SJCRH30 (cell line): ENCODE results near the gene RAP1GDS1. TPM values are rescaled to one million over a fixed set of nuclear protein-coding genes. Genes with fewer than 3 reads are reported as not detected.
A peak's percentile ranks its signal among the peaks of the same experiment; 100 is the strongest.
"Not testable (repeated sequence)": the region's sequence is repeated elsewhere in the genome, so short reads cannot be mapped to it uniquely, and the experiment has no call there.

Experiments
- DNase-seq, 2 experiments: peaks; one replicate each; pipeline ENCODE4 v3.0.0-alpha.2; 2015 to 2020
- H3K27ac ChIP-seq: fragments of 250-450 bp; sonication (Bioruptor Pico); 2 replicates; pipeline ENCODE4 v1.5.1; 2020; ENCODE audit warnings: mild to moderate bottlenecking, moderate library complexity
- H3K27me3 ChIP-seq: fragments of 250-450 bp; sonication (Bioruptor Pico); 2 replicates; pipeline ENCODE4 v1.5.1; 2020; ENCODE audit warnings: mild to moderate bottlenecking, moderate library complexity
- H3K36me3 ChIP-seq: fragments of 250-450 bp; sonication (Bioruptor Pico); 2 replicates; pipeline ENCODE4 v1.5.1; 2020; ENCODE audit warnings: mild to moderate bottlenecking, moderate library complexity
- H3K4me1 ChIP-seq: fragments of 250-450 bp; sonication (Bioruptor Pico); 2 replicates; pipeline ENCODE4 v1.5.1; 2020; ENCODE audit warnings: mild to moderate bottlenecking, moderate library complexity
- H3K4me3 ChIP-seq: fragments of 250-450 bp; sonication (Bioruptor Pico); 2 replicates; pipeline ENCODE4 v1.5.1; 2020; ENCODE audit warnings: mild to moderate bottlenecking, moderate library complexity
- H3K9me3 ChIP-seq: fragments of 250-450 bp; sonication (Bioruptor Pico); replicated peaks from 2 replicates; pipeline ENCODE4 v1.5.1; 2020; ENCODE audit warnings: mild to moderate bottlenecking, moderate library complexity
- total RNA-seq: library from RNA; depleted of rRNA; stranded (reverse); fragments of >200 nt; shearing (Covaris generic); gene quantifications from 2 replicates; pipeline ENCODE4 v1.2.3, GENCODE V29; 2014

Gene RAP1GDS1
- total RNA-seq, 1 experiment from 2014 or later: 73.0 TPM

GRCh38 chr4:98300706-98301105 is 39.5 kb downstream of the RAP1GDS1 start:
- no peaks in the 10 kb centered on the region for H3K27me3 ChIP-seq

GRCh38 chr4:98305576-98305975 is 44.4 kb downstream of the RAP1GDS1 start:
- H3K27ac ChIP-seq: no peak overlapping the region
- H3K9me3 ChIP-seq: peaks cover 20% of the 10 kb centered on the region
- no peaks in the 10 kb centered on the region for H3K4me1 ChIP-seq
- DNase-seq: no peak
- H3K36me3 ChIP-seq: peaks cover 15% of the 10 kb centered on the region
- no peaks in the 10 kb centered on the region for H3K27me3 ChIP-seq
- no peak overlapping the region for H3K4me3 ChIP-seq

More at GRCh38 chr4:98300706-98301105, 39.5 kb downstream of the RAP1GDS1 start:
- Histone ChIP-seq H3K36me3 (peaks cover 24% of the 10 kb centered on the region), H3K9me3 (peaks cover 20% of the 10 kb centered on the region), H3K4me3 (no peak overlapping the region), H3K4me1 (no peaks in the 10 kb centered on the region), H3K27ac (no peak overlapping the region)
- DNase-seq: no peak

- no peak for DNase-seq
- no peaks in the 10 kb centered on the region for H3K9me3 ChIP-seq
- no peak overlapping the region for H3K4me3 ChIP-seq
- H3K27me3 ChIP-seq: no peaks in the 10 kb centered on the region
- no peaks in the 10 kb centered on the region for H3K4me1 ChIP-seq
- no peak overlapping the region for H3K27ac ChIP-seq
- no peaks in the 10 kb centered on the region; the same call in 1 of the 2 replicates for H3K36me3 ChIP-seq
These were observed 49.7 kb downstream of the RAP1GDS1 start for GRCh38 chr4:98310867-98311266.

GRCh38 chr4:98311656-98312055 is 50.5 kb downstream of the RAP1GDS1 start:
- Histone ChIP-seq H3K27me3 (no peaks in the 10 kb centered on the region), H3K4me3 (no peak overlapping the region), H3K9me3 (no peaks in the 10 kb centered on the region), H3K4me1 (no peaks in the 10 kb centered on the region), H3K27ac (no peak overlapping the region), H3K36me3 (no peaks in the 10 kb centered on the region; the same call in 1 of the 2 replicates)
- DNase-seq: no peak

GRCh38 chr4:98314791-98315565 is 53.8 kb downstream of the RAP1GDS1 start:
- H3K4me3 ChIP-seq: no peak overlapping the region
- H3K27me3 ChIP-seq: no peaks in the 10 kb centered on the region
- H3K9me3 ChIP-seq: peaks cover 3% of the 10 kb centered on the region; the same call in 1 of the 2 replicates
- no peak for DNase-seq
- no peaks in the 10 kb centered on the region for H3K4me1 ChIP-seq
- peaks cover 8% of the 10 kb centered on the region for H3K36me3 ChIP-seq
- H3K27ac ChIP-seq: no peak overlapping the region

- H3K9me3 ChIP-seq: peaks cover 3% of the 10 kb centered on the region; the same call in 1 of the 2 replicates
- no peak overlapping the region for H3K27ac ChIP-seq
- peaks cover 11% of the 10 kb centered on the region for H3K36me3 ChIP-seq
- no peaks in the 10 kb centered on the region for H3K27me3 ChIP-seq
- no peak overlapping the region for H3K4me3 ChIP-seq
- no peaks in the 10 kb centered on the region for H3K4me1 ChIP-seq
- no peak for DNase-seq
These were observed 57.3 kb downstream of the RAP1GDS1 start for GRCh38 chr4:98318521-98318920.

- H3K36me3 ChIP-seq: peaks cover 11% of the 10 kb centered on the region
- H3K4me1 ChIP-seq: no peaks in the 10 kb centered on the region
- H3K27me3 ChIP-seq: no peaks in the 10 kb centered on the region
- peaks cover 3% of the 10 kb centered on the region; the same call in 1 of the 2 replicates for H3K9me3 ChIP-seq
- no peak for DNase-seq
- no peak overlapping the region for H3K27ac ChIP-seq
- no peak overlapping the region for H3K4me3 ChIP-seq
These were observed 57.8 kb downstream of the RAP1GDS1 start for GRCh38 chr4:98319021-98319420.

GRCh38 chr4:98326168-98326567 is 65.0 kb downstream of the RAP1GDS1 start:
- DNase-seq: no peak
- Histone ChIP-seq H3K36me3 (no peaks in the 10 kb centered on the region; the same call in none of the 2 replicates), H3K4me3 (no peak overlapping the region), H3K27ac (no peak overlapping the region), H3K4me1 (no peaks in the 10 kb centered on the region; the same call in 1 of the 2 replicates), H3K27me3 (no peaks in the 10 kb centered on the region), H3K9me3 (peaks cover 8% of the 10 kb centered on the region)

- DNase-seq: no peak
- H3K4me3 ChIP-seq: no peak overlapping the region
- H3K36me3 ChIP-seq: peaks cover 4% of the 10 kb centered on the region
- no peaks in the 10 kb centered on the region for H3K27me3 ChIP-seq
- H3K27ac ChIP-seq: no peak overlapping the region
- no peaks in the 10 kb centered on the region; the same call in 1 of the 2 replicates for H3K4me1 ChIP-seq
- peaks cover 22% of the 10 kb centered on the region for H3K9me3 ChIP-seq
These were observed 66.5 kb downstream of the RAP1GDS1 start for GRCh38 chr4:98327694-98328093.

GRCh38 chr4:98329879-98330640 is 68.9 kb downstream of the RAP1GDS1 start:
- peak in 1 of 2 experiments; percentile 6 for DNase-seq
- not testable (repeated sequence) for H3K4me1 ChIP-seq, H3K27ac ChIP-seq, H3K4me3 ChIP-seq, H3K27me3 ChIP-seq, H3K36me3 ChIP-seq
- H3K9me3 ChIP-seq: peaks cover 23% of the 10 kb centered on the region

GRCh38 chr4:98332017-98332416 is 70.8 kb downstream of the RAP1GDS1 start:
- H3K4me3 ChIP-seq: no peak overlapping the region
- H3K27ac ChIP-seq: no peak overlapping the region
- peaks cover 23% of the 10 kb centered on the region for H3K9me3 ChIP-seq
- no peaks in the 10 kb centered on the region for H3K27me3 ChIP-seq
- no peaks in the 10 kb centered on the region; the same call in 1 of the 2 replicates for H3K4me1 ChIP-seq
- DNase-seq: no peak
- peaks cover 4% of the 10 kb centered on the region for H3K36me3 ChIP-seq

- Histone ChIP-seq H3K36me3 (peaks cover 4% of the 10 kb centered on the region; the same call in 1 of the 2 replicates), H3K27me3 (no peaks in the 10 kb centered on the region), H3K4me1 (no peaks in the 10 kb centered on the region), H3K4me3 (no peak overlapping the region), H3K9me3 (peaks cover 16% of the 10 kb centered on the region), H3K27ac (no peak overlapping the region)
- DNase-seq: no peak
These were observed 73.3 kb downstream of the RAP1GDS1 start for GRCh38 chr4:98334461-98334860.

GRCh38 chr4:98338761-98339438 is 77.7 kb downstream of the RAP1GDS1 start:
- H3K9me3 ChIP-seq: no peaks in the 10 kb centered on the region
- no peak for DNase-seq

GRCh38 chr4:98341309-98341708 is 80.1 kb downstream of the RAP1GDS1 start:
- peak overlapping the region; percentile 11 for H3K27ac ChIP-seq
- H3K4me1 ChIP-seq: peaks cover 10% of the 10 kb centered on the region; the same call in 1 of the 2 replicates
- H3K9me3 ChIP-seq: no peaks in the 10 kb centered on the region
- peaks cover 4% of the 10 kb centered on the region; the same call in 1 of the 2 replicates for H3K36me3 ChIP-seq
- H3K4me3 ChIP-seq: no peak overlapping the region
- H3K27me3 ChIP-seq: no peaks in the 10 kb centered on the region
- DNase-seq: peak; percentile 60 to 73

More at GRCh38 chr4:98338761-98339438, 77.7 kb downstream of the RAP1GDS1 start:
- H3K27ac ChIP-seq: no peak overlapping the region
- H3K27me3 ChIP-seq: no peaks in the 10 kb centered on the region
- peaks cover 4% of the 10 kb centered on the region; the same call in 1 of the 2 replicates for H3K36me3 ChIP-seq
- no peak overlapping the region for H3K4me3 ChIP-seq
- H3K4me1 ChIP-seq: peaks cover 10% of the 10 kb centered on the region; the same call in 1 of the 2 replicates
